H1 (cell line): ENCODE results near the gene FAM149A. TPM values are rescaled to one million over a fixed set of nuclear protein-coding genes. Genes with fewer than 3 reads are reported as not detected.

Source experiments
- CTCF ChIA-PET: fragments of 300-600 bp; sonication (Branson Sonifier 250); formaldehyde crosslinking; loops from one replicate; lab custom pipeline; 2021; ENCODE audit not compliant: partially characterized antibody; lab: Charles Lee
- POLR2A ChIA-PET: fragments of 300-600 bp; sonication (Branson Sonifier 250); formaldehyde crosslinking; loops from one replicate; lab custom pipeline; 2021; ENCODE audit warnings: inconsistent platforms; ENCODE audit not compliant: partially characterized antibody; lab: Charles Lee
- DNase-seq, 2 experiments: peaks; one replicate each; pipeline versions ENCODE4 v3.0.0 to v3.0.0-alpha.2; 2010 to 2022; ENCODE audit warnings: low spot score in 2 of 2, low read depth in 1 of 2, mixed read lengths in 1 of 2
- FAIRE-seq: peaks from 2 replicates; lab custom pipeline; 2011; peaks lifted over from hg19 to GRCh38; lab: Jason Lieb, UNC
- H2AFZ ChIP-seq: 2 replicates; pipeline ENCODE4 v1.8.1; 2012; ENCODE audit warnings: low read length, inconsistent platforms
- H2AK5ac ChIP-seq: 2 replicates; pipeline ENCODE4 v1.6.1; 2013; ENCODE audit warnings: low read depth, low read length
- H2BK120ac ChIP-seq: replicated peaks from 2 replicates; pipeline ENCODE3; 2013; ENCODE audit warnings: low read depth, low read length, inconsistent platforms
- H2BK12ac ChIP-seq: 2 replicates; pipeline ENCODE4 v1.6.1; 2013; ENCODE audit warnings: low read depth, low read length
- H2BK15ac ChIP-seq: 2 replicates; pipeline ENCODE4 v1.6.1; 2013; ENCODE audit warnings: low read length
- H2BK20ac ChIP-seq: 2 replicates; pipeline ENCODE4 v1.6.1; 2013; ENCODE audit warnings: low read length
- H2BK5ac ChIP-seq: 2 replicates; pipeline ENCODE4 v1.6.1; 2013; ENCODE audit warnings: low read depth, low read length
- H3K14ac ChIP-seq: 2 replicates; pipeline ENCODE4 v1.6.1; 2013; ENCODE audit warnings: inconsistent platforms; ENCODE audit not compliant: insufficient read length
- H3K18ac ChIP-seq: 2 replicates; pipeline ENCODE4 v1.6.1; 2013; ENCODE audit warnings: low read length; ENCODE audit errors: extremely low read depth
- H3K23ac ChIP-seq: 2 replicates; pipeline ENCODE4 v1.6.1; 2013; ENCODE audit warnings: inconsistent platforms; ENCODE audit not compliant: insufficient read length
- H3K23me2 ChIP-seq: 2 replicates; pipeline ENCODE4 v1.6.1; 2013; ENCODE audit warnings: low read depth, low read length
- H3K27ac ChIP-seq: 2 replicates; pipeline ENCODE4 v1.6.1; 2011; ENCODE audit warnings: low read depth, low read length, inconsistent platforms
- H3K27me3 ChIP-seq, 4 experiments: replicated peaks in 1 of 4; 1 replicate in 1 of 4; 2 replicates in 3 of 4; pipeline versions ENCODE4 v1.6.1 to v1.8.1; 2011 to 2013; ENCODE audit warnings: low read length in 3 of 4, mild to moderate bottlenecking in 3 of 4, inconsistent platforms in 2 of 4, mixed read lengths in 2 of 4, moderate library complexity in 1 of 4; ENCODE audit not compliant: control insufficient read depth in 3 of 4, insufficient read depth in 3 of 4; ENCODE audit errors: extremely low read depth in 1 of 4
- H3K36me3 ChIP-seq, 4 experiments: 2 replicates each; pipeline versions ENCODE4 v1.6.1 to v1.8.1; 2011 to 2013; ENCODE audit warnings: mild to moderate bottlenecking in 4 of 4, low read length in 3 of 4, moderate library complexity in 2 of 4, control low read depth in 1 of 4, inconsistent platforms in 1 of 4; ENCODE audit not compliant: insufficient read depth in 4 of 4, control insufficient read depth in 2 of 4
- H3K4ac ChIP-seq: replicated peaks from 2 replicates; pipeline ENCODE3; 2013; ENCODE audit warnings: low read length, low read depth, mixed read lengths, inconsistent platforms; ENCODE audit not compliant: insufficient read length
- H3K4me1 ChIP-seq, 4 experiments: replicated peaks in 1 of 4; 1 replicate in 1 of 4; 2 replicates in 3 of 4; pipeline versions ENCODE4 v1.6.1 to v1.8.1; 2011 to 2013; ENCODE audit warnings: low read length in 3 of 4, inconsistent platforms in 2 of 4, mixed read lengths in 1 of 4; ENCODE audit not compliant: insufficient read depth in 4 of 4, control insufficient read depth in 3 of 4
- H3K4me2 ChIP-seq, 2 experiments: 2 replicates each; pipeline versions ENCODE4 v1.6.1 to v1.8.1; 2011 to 2013; ENCODE audit warnings: low read depth in 2 of 2, low read length in 2 of 2, control low read depth in 1 of 2, inconsistent platforms in 1 of 2, mild to moderate bottlenecking in 1 of 2; ENCODE audit not compliant: insufficient read depth in 1 of 2
- H3K4me3 ChIP-seq, 4 experiments: fragments of 200-600, 300-600 bp in 1 of 4; sonication (generic), shearing (Covaris generic), sonication (Bioruptor Twin) in 1 of 4; 2 replicates each; pipeline versions ENCODE4 v1.5.1 to v1.8.1; 2011 to 2016; ENCODE audit warnings: low read length in 4 of 4, low read depth in 3 of 4, control low read depth in 2 of 4, inconsistent platforms in 2 of 4, mild to moderate bottlenecking in 2 of 4, mixed read lengths in 1 of 4, moderate library complexity in 1 of 4; ENCODE audit not compliant: insufficient read depth in 2 of 4; ENCODE audit errors: extremely low read depth in 1 of 4
- H3K56ac ChIP-seq: replicated peaks from 2 replicates; pipeline ENCODE3; 2013; ENCODE audit warnings: low read depth, mild to moderate bottlenecking, mixed read lengths, low read length, inconsistent platforms; ENCODE audit not compliant: insufficient read length
- H3K79me1 ChIP-seq: 2 replicates; pipeline ENCODE4 v1.6.1; 2013; ENCODE audit warnings: low read depth, low read length, control low read depth
- H3K79me2 ChIP-seq, 2 experiments: 2 replicates each; pipeline versions ENCODE4 v1.6.1 to v1.8.1; 2012 to 2013; ENCODE audit warnings: low read length in 2 of 2, mild to moderate bottlenecking in 2 of 2, inconsistent platforms in 1 of 2; ENCODE audit not compliant: insufficient read depth in 2 of 2, control insufficient read depth in 1 of 2
- H3K9ac ChIP-seq, 4 experiments: replicated peaks in 1 of 4; 1 replicate in 1 of 4; 2 replicates in 3 of 4; pipeline versions ENCODE4 v1.6.1 to v1.8.1; 2011 to 2013; ENCODE audit warnings: low read depth in 3 of 4, low read length in 3 of 4, control low read depth in 2 of 4, mild to moderate bottlenecking in 2 of 4, moderate library complexity in 2 of 4, inconsistent platforms in 1 of 4; ENCODE audit errors: extremely low read depth in 1 of 4
- H3K9me3 ChIP-seq, 2 experiments: 2 replicates each; pipeline versions ENCODE4 v1.6.1 to v1.8.1; 2012 to 2013; ENCODE audit warnings: mild to moderate bottlenecking in 2 of 2, moderate library complexity in 2 of 2, control low read depth in 1 of 2, inconsistent platforms in 1 of 2, low read depth in 1 of 2, low read length in 1 of 2, mixed read lengths in 1 of 2; ENCODE audit not compliant: insufficient read depth in 2 of 2
- H4K20me1 ChIP-seq, 2 experiments: replicated peaks in 1 of 2; 2 replicates each; pipeline versions ENCODE3 to v1.8.1; 2011 to 2013; ENCODE audit warnings: inconsistent platforms in 2 of 2, low read length in 2 of 2, mild to moderate bottlenecking in 1 of 2; ENCODE audit not compliant: insufficient read depth in 2 of 2, control insufficient read depth in 1 of 2
- H4K5ac ChIP-seq: 2 replicates; pipeline ENCODE4 v1.6.1; 2013; ENCODE audit warnings: low read length, low read depth, mixed read lengths, inconsistent platforms; ENCODE audit not compliant: insufficient read length
- H4K8ac ChIP-seq: 2 replicates; pipeline ENCODE4 v1.8.0; 2013; ENCODE audit warnings: mild to moderate bottlenecking, moderate library complexity, low read length, inconsistent platforms; ENCODE audit not compliant: insufficient read depth; ENCODE audit errors: extremely low read depth
- H4K91ac ChIP-seq: replicated peaks from 2 replicates; pipeline ENCODE3; 2013; ENCODE audit warnings: low read length, mixed read lengths, inconsistent platforms; ENCODE audit not compliant: insufficient read length
- CHD2 ChIP-seq: IDR thresholded peaks from 2 replicates; pipeline ENCODE4 v1.6.1; 2012; ENCODE audit warnings: low read length, improper control_type of control experiment
- PHF8 ChIP-seq: fragments of 200-600 bp; sonication (generic); conservative IDR thresholded peaks from 2 replicates; pipeline ENCODE4 v1.7.1; 2012; ENCODE audit warnings: low read depth, mild to moderate bottlenecking, inconsistent platforms, low read length, moderate library complexity
- TCF12 ChIP-seq: IDR thresholded peaks from 2 replicates; pipeline ENCODE4 v1.6.1; 2011; ENCODE audit warnings: low read depth, mild to moderate bottlenecking, low read length
- WGBS, 2 experiments: shearing (Covaris generic) in 1 of 2; methylation state at CpG; one replicate each; pipeline versions ENCODE4 v1.1.6 to v1.1.7; 2013 to 2015; ENCODE audit warnings: low lambda C conversion rate in 2 of 2, mixed read lengths in 2 of 2, inconsistent platforms in 1 of 2, low coverage in 1 of 2, missing lambda C conversion rate in 1 of 2; ENCODE audit not compliant: insufficient replicate concordance in 2 of 2, insufficient coverage in 1 of 2, insufficient read length in 1 of 2; ENCODE audit errors: extremely low coverage in 1 of 2, missing lambda C conversion rate in 1 of 2; 5-methylcytosine and 5-hydroxymethylcytosine counted together
- polyA plus RNA-seq, 7 experiments: library from polyadenylated mRNA; depleted of rRNA in 3 of 7; stranded (reverse) in 5 of 7; unstranded in 2 of 7; fragments of >200 nt in 5 of 7; fragments of 200-250 nt in 2 of 7; gene quantifications; 1 replicate in 5 of 7; 2 replicates in 1 of 7; 4 replicates in 1 of 7; pipeline versions ENCODE4 v1.2.1 to v1.2.3, GENCODE V29; 2011 to 2013; ENCODE audit warnings: missing spikeins in 2 of 7, mixed read lengths in 2 of 7
- total RNA-seq: library from RNA; stranded (reverse); fragmentation: NEBNext Ultra II Directional; extraction: Animal tissue kit (Norgen Biotek cat#: 25700); gene quantifications from 2 replicates; pipeline ENCODE4 v1.2.1, GENCODE V29; 2021

FAM149A gene
- total and polyA plus RNA-seq, 2 of the 8 experiments (the other 6 are each of a cell fraction or from before 2014, with no cell fraction given) = 6.1 to 8.5 TPM

DNA sequence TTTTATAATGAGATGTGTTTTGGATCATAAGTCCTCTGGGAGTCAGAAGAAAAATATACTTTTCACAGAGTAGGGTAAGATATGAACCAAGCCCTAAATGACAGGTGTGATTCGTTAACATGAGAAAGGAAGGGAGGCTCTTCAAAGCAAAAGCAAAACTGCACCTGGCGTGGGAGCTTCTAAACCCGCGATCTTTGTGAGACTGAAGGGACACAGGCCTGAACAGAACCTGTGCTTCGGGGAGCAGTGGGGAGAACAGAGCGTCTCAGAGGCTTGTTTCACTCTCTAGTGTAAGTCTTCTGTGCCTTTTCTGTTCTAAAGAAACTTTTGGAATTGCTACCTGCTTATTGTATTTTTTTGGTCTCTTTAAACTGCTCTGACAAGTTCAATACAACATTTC, 56.6 kb downstream of the FAM149A start:
- no peak for TF ChIP-seq PHF8
- no peak for TF ChIP-seq CHD2
- TF ChIP-seq TCF12 = 0 out of 2 replicates have a peak, but pooled peaks have one; percentile 19
- Histone ChIP-seq H2BK120ac (no peak overlapping the region), H3K79me1 (no peaks in the 10 kb centered on the region; the same call in 1 of the 2 replicates), H4K5ac (no peak overlapping the region), H2BK20ac (no peak overlapping the region), H2AK5ac (no peak overlapping the region), H3K4ac (no peak overlapping the region), H3K18ac (no peak overlapping the region), H4K20me1 (peaks cover 0 to 9% of the 10 kb centered on the region in 2 experiments), H3K27me3 (no peaks in the 10 kb centered on the region), H2AFZ (no peak overlapping the region), H3K14ac (no peak overlapping the region), H3K9ac (no peak overlapping the region), H4K8ac (no peak overlapping the region), H3K36me3 (peaks cover 0 to 13% (median 2%) of the 10 kb centered on the region in 4 experiments; a peak in 2 of 8 replicates), H3K9me3 (no peaks in the 10 kb centered on the region), H3K23me2 (peaks cover 10% of the 10 kb centered on the region; the same call in 1 of the 2 replicates), H3K23ac (no peak overlapping the region), H3K4me1 (peaks cover 0 to 2% (median 0%) of the 10 kb centered on the region in 4 experiments; a peak in 2 of 7 replicates), H2BK12ac (no peak overlapping the region), H3K4me3 (no peak overlapping the region), H2BK15ac (no peak overlapping the region), H4K91ac (no peak overlapping the region), H3K79me2 (no peaks in the 10 kb centered on the region), H3K56ac (no peak overlapping the region), H3K4me2 (no peak overlapping the region), H3K27ac (no peak overlapping the region), H2BK5ac (no peak overlapping the region)
- 85% methylated on average over 6 of the region's 6 CpGs; no CpG with 5 or more reads in 1 of the 2 experiments for WGBS, 2 experiments
- POLR2A ChIA-PET = interaction anchor here (1.0 to 1.4 kb wide), 2 partner anchors 10 to 17 kb away, joined by 3 read pairs; no protein-coding TSS in a partner anchor
- DNase-seq = no peak
- no peak for FAIRE-seq
- CTCF ChIA-PET = interaction anchor here (1.1 to 1.6 kb wide), 3 partner anchors 9 to 33 kb away, joined by 3 to 7 read pairs (median 6); no protein-coding TSS in a partner anchor
